NCI-H1436 treated with DMSO at 0.1 percent for 48 hours (cell line): ENCODE measurements around the gene DBN1.

Source experiments
- DNase-seq: peaks from one replicate; lab custom pipeline; 2025; lab: John Stamatoyannopoulos, UW

The DBN1 gene

GRCh38 chr5:177504086-177505056 lies 30.9 kb upstream of the DBN1 start:
- DNase-seq = no peak

GRCh38 chr5:177503351-177504085 lies 30.1 kb upstream of the DBN1 start:
- DNase-seq = no peak

- DNase-seq = no peak
Measured at GRCh38 chr5:177502886-177503285, 29.5 kb upstream of the DBN1 start.

DNA sequence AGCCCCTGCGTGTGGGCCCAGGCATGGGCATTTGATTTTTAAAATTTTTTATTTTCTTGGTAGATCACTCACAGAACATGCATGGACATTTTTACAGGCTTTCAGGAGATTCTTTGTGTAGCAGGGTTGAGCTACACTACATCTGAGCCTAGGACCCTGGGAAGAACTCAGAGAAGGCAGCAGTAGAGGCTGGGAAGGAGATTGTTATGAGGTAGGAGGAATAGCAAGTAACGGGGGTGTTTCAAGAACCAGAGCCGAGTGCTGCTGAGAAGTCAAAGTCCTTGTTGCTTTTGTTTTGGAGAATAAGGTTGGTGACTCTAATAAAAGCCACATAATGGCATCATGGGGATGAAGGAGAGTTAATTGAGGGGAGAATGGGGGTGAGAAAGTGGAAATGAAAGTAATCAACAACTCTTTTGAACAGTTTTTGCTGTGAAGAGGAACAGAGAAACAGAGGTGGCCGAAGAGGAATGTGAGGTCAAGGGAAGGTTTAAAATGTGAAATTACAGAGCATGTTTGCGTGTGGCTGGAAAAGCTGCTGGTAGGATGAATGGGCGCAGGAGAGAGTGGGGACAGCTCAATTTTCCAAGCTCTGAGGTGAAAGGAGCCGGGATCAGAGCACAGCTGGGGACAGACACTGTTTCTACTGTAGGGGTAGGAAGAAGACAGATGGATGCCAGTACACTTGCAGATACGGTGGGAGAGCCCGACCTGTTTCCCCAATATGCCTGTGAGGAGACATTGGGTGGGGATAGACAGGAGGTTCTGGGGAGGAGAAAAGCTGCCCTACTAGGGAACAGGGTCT lies 28.6 kb upstream of the DBN1 start:
- no peak for DNase-seq

DNA sequence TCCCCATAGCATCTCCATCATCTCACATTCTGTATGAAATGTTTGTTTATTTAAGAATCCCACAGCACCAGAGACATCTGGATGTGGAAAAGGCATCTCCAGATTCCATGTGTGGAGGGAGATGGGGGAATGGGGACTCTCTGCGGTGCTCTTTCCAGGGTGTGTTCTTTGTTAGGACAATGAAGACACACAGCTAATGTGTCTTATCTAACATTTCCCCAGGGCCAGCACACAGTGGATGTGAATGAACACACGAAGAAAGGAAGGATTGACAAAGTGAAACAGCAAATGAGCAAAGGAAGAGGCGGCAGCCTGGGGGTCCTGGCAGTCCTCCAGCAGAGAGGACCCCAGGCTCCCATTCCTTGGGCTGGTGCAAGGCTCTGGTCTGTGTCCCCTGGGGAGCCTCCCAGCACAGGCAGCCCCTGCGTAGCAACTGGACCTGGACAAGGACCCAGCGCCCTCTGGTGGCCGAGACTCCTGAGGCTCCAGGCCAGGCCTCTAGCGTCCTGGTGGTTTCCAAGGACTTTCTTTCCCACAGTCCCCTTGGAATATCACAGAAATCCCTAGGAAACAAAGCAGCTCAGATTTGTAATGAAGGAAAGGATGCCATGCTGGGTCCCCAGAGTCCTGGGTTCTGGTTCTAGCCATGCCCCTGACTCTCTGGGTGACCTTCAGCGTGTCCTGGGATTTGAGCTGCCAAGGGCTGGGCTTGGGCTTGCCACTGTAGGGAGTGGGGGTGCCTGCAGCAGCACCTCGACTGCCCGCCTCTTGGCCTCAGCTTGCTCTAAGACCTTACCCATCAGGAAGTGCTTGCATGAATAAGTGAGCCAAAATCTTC lies 27.5 kb upstream of the DBN1 start:
- no peak for DNase-seq

DNA sequence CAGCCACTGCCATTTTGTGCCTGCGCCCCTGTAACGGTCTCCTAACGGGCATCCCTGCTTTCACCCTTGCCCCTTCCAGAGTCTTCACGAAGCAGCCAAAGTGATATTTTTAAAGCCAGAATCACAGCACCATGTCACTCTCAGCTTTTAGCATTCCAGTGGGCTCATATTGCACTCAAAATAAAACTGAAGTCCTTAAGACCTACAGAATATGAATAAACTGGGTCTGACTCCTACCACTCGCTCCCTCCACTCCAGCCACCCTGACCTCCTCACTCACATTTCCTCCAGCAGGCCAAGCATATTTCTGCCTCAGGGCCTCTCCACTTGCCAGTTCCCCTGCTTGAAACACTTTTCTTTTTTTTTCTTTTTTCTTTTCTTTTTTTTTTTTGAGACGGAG lies 26.4 kb upstream of the DBN1 start:
- DNase-seq = no peak

DNA sequence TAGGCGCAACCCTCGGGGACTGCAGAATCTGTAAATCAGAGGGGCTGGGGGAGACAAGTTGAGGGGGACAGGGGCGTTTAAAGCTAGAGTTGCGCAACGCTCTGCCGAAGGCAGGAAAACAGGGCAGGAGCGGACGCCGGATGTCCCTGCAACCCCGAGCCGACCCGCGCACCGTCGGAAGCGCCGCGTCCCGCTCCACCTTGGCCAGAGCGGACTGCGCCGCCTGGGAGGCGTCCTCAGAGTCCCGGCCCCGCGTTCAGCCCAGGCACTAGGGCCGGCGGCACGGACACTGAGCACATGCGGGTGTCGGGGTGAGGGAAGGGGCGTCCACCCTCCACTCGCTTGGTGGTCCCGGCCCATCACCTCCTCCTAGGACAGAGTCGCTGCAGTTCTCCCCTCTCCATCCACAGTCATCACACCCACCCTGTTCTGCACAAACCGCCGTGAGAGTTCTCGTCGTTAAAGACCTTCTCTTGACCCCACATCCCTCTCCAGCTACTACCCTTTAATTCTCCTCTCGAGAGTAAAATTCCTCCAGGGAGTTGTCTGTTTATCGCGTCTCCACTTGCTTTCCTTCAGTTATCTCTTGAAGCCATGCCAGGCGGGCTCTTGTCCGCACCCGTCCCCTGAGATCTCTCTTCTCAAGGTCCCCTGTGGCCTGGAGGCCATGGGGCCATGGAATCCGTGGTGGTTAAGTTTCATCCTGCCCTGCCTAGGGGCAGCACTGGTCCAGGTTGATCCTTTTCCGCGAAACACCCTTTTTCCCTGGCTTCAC lies 24.8 kb upstream of the DBN1 start:
- no peak for DNase-seq

GRCh38 chr5:177497292-177498012 lies 24.0 kb upstream of the DBN1 start, which contains the start of gene PDLIM7:
Gene PDLIM7, minus strand, starts transcription at chr5:177497604. Its CDS starts 1,092 bp downstream, at chr5:177496512.
- DNase-seq = peak; percentile 45

GRCh38 chr5:177496727-177497291 lies 23.4 kb upstream of the DBN1 start:
- no peak for DNase-seq

DNA sequence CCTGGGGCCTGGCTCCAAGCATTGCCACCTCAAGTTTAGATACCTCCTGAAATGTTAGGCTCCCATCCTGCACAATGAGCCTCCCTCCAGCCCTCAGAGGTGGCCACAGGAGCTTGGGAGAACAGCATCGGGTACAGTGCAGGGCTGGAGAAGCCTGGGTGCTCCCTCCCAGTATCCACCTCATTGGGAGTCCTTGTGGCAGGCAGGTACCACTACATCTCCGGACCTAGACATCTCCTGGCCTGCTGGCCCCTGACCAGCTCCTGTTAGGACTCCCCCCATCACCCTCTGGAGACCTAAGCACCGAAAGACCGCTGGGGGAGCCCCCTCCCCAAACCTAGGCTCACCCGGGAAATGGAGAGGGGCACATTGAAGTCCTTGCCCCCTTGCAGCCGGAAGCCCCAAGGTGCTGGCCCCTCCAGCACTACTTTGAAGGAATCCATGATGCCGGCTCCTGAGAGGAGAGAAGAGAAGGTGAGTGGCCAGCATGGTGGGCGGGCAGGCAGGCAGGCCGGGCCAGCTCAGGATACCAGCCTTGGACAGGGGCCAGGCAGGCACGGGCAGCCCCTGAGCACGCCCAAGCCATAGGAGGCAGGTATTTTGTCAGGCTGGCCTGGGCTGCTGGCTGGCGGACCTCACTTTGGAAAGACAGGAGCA lies 22.8 kb upstream of the DBN1 start:
- no peak for DNase-seq

DNA sequence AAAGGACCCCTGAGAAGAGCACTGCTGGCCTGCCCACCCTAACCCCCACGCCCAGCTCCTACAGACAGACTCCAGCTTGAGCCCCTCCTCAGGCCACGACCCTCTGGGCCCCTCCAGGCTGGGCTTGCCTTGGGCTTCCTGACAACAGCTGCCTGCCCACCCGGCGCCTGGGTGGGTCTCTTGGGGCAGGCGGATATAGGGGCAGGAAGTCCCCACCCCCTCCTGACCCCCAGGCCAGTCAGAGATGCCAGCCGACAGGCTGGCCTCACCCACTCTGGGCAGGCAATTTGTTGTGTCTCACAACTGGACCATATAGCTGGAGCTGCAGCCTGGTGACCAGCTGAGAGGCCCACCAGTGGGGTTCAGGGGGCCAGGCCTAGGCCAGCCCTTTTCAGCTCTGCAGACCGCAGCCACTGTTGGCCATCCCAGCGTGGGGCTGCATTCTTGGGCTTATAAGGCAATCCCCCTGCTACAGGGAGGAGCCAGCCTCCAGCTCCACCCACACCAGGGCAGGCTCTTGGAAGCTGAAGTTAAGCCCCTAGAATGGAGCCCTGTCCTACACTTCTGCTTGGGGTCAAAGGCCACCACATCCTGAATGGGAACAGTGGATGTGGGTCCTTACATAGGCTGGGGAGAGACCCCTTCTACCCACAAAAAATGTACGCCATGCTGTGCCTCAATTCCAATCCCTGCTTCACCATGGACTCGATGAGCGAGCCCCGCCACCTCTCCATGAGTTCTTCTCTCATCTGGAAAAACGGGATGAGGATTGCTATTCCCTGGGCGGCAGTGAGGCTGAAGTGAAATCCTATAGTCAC lies 22.0 kb upstream of the DBN1 start:
- DNase-seq = no peak

GRCh38 chr5:177494346-177495195 lies 21.1 kb upstream of the DBN1 start:
- DNase-seq = no peak

- DNase-seq = no peak
Measured at GRCh38 chr5:177493795-177494345, 20.4 kb upstream of the DBN1 start.

DNA sequence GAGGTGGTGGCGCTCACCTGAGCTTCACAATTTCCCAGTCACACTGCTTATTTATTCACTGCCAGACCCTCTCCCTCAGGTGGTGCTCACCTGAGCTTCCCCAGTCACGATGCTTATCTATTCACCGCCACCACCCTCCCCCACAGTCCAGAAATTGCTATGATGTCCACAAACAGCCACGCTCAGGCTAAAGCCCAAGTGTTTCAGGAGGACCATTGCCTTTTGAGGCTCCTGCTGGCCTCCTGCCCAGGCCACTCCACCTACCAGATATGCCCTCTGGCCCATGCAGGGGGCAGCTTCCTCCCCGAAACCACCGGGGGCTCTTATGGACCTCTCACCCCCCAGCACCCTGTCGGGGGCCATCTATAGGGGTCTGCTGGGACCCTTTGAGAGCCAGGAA lies 19.4 kb upstream of the DBN1 start:
- no peak for DNase-seq

DNA sequence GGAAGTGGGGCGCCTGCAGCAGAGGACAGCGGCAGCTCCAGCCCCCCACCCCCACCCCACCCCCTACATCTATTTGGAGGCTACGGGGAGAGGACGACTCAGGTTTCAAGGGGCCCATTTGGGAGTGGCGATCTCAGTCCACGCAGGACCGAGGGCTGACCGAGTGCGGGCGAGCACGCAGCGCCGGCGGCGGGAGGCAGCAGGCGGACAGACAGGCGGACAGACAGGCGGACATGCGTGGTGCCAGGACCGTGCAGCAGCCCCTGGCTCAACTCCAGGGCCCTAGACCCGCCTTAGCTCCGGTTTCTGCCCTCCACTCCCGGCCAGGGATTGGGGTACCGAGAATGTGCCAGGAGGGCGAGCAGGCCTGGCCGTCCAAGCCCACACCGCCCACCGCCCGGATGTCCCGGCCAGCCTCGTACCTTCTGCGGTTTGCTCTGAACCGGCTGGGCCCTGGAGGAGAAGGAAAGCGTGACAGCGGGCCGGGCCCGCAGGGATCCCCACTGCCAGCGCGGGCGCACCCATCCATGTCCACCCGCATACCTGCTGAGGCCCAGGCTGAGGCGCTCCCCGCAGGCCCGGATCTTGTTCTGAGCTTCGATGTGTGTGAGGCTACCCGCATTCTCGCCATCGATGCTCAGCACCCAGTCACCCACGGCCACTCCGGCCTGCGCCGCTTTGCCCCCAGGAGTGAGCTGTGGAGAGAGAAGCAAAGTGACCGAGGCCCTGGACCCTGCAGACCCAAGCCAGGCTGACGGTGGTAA lies 18.7 kb upstream of the DBN1 start:
- no peak for DNase-seq

DNA sequence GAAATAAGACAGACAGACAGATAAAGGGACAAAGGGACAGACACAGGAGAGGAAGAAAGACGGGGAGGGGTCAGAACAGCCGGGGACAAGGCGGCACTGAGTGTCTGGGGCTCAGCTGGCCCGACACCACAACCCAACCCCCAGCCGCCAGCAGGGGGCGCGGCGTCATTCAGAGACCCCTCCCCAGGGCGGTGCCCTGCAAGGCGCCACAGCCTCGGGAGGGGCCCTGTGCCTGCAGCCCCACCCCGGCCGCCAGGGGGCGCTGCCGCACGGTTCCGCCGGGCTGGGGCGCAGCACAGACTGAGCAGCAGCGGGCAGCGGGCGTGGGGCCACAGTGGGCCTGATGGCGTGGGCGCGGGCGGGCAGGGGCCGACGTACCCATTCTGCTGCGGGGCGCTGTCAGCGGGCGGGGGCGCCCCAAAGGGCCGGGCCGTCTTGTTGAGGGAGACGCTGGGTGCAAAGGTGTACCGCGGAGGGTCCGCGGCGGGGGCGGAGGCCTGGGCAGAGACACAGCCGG lies 18.1 kb upstream of the DBN1 start:
- no peak for DNase-seq
